ENCODE measurements around the gene CCDC33. TPM values are rescaled to one million over a fixed set of nuclear protein-coding genes. Genes with fewer than 3 reads are reported as not detected.

Gene CCDC33
- total and polyA plus RNA-seq, 10 of the 15 experiments (the other 5 are each of a cell fraction or from before 2014, with no cell fraction given), result 0.57 to 5.8 (median 4.3) TPM

DNA sequence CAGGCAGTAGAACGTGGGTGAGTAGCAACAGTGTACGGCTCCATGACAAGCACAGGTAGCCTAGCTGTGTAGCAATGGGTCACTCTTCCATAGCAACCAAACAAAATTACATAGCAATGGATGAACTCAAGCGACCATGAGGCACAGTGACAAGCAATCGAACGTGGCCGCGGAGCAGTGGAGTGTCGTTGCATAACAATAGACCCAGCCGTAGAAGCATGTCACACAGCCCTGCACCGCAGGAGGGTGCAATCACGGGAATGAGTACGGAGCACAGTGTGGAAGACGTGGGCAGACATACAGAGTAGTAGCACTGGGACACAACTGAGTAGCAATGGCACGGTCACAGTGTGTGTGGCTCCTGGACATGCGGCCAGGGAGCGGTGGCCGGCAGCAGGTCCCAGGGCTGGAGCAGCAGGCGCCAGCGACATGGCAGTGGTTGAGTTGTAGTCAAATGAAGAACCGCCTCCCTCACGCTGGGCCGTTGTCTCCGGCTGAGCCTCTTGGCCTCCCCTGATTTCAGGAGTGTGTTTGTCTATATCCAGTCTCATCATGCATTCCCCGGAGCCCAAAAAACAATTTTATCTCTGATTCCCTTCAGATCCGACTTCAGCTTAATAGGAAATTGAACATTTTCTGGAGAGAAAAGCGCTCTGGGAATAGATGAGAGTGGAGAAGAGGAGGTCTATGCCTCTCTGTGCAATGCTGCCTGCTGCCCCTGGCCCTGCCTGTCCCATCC is 64.1 kb downstream of the CCDC33 start:
- H3K4me1 ChIP-seq (ENCODE audit: control insufficient read depth, insufficient read depth, low read length), result no peaks in the 10 kb centered on the region

DNA sequence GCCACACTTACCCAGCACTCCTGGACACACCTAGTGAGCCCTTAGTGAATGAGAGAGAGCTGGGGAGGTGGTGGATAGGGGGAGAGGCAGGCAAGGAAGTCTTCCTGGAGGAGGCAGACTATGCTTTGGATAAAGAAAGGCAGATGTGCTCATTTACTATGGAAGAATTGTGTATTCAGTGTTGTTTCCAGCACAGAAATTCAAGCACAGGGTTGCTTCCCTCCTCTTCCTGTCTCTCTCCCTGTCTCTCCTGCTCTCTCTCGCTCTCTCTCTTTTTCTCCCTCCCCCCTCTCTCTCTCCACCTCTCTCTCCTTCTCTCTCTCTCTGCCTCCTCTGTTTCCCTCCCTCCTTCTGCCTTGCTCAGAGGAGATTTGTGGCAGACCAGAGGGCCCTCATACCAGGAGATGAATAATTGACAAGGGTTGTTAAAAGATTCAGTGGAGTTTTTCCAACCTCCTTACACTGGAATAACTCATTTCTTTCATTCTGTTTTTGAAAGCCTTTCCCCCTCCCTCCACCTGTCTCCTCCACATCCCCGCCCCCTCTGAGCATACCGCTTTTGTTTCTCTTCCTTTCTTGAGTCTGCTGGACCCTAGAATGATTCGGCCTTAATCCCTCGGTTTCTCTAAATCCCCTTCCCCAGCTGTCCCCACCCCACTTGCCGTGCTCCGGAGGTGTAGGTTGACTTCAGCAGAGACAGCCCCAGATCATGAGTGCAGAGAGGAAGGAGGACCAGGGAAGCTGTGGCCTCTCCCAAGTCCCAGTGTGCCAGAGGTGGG is 65.6 kb downstream of the CCDC33 start:
- ChIA-PET SMC1A (ENCODE audit: uncharacterized antibody, unreplicated experiment) (no interaction called here), CTCF (no interaction called here), RAD21 (ENCODE audit: unreplicated experiment) (no interaction called here), POLR2A (no interaction called here)
- ATAC-seq, result no peak
- DNase-seq (ENCODE audit: low read depth, low spot score), result no peak
- H2AFZ ChIP-seq (ENCODE audit: control insufficient read depth, low read depth, low read length), result no peak overlapping the region
- no peaks in the 10 kb centered on the region for H4K20me1 ChIP-seq (ENCODE audit: control insufficient read depth, insufficient read depth)
- in situ Hi-C loops (cut with MboI), result loop anchor here (10.0 kb wide), 1 partner anchor 337 kb away; no protein-coding TSS in a partner anchor
- intact Hi-C loops (cut with micrococcal nuclease; ENCODE audit: unreplicated experiment), result no loop called here
- WGBS (ENCODE audit: insufficient coverage, insufficient replicate concordance, low lambda C conversion rate, missing lambda C conversion rate), result 0% methylated on average over 1 of the region's 7 CpGs
- H3K27ac ChIP-seq (ENCODE audit: control insufficient read depth, insufficient read depth), result no peak overlapping the region
- H3K9ac ChIP-seq (ENCODE audit: control insufficient read depth, insufficient read depth, low read length), result no peak overlapping the region
- H3K4me1 ChIP-seq (ENCODE audit: control insufficient read depth, insufficient read depth, low read length), result no peaks in the 10 kb centered on the region
- peaks cover 2 to 14% of the 10 kb centered on the region in 2 experiments; a peak in 3 of 4 replicates for H3K27me3 ChIP-seq (replicated peaks in 1 of 2; ENCODE audit: control insufficient read depth in 2 of 2, insufficient read depth in 2 of 2, low read length in 1 of 2)
- H3K36me3 ChIP-seq (ENCODE audit: control insufficient read depth in 2 of 2, insufficient read depth in 2 of 2, low read length in 1 of 2), result no peaks in the 10 kb centered on the region
- H3K79me2 ChIP-seq (ENCODE audit: control insufficient read depth, insufficient read depth, low read length), result no peaks in the 10 kb centered on the region
- no peak overlapping the region for H3K4me2 ChIP-seq (ENCODE audit: control insufficient read depth, insufficient read depth)
- H3K9me3 ChIP-seq (replicated peaks; ENCODE audit: control insufficient read depth, insufficient read depth, low read length), result no peaks in the 10 kb centered on the region
- no peak for FAIRE-seq
- H3K4me3 ChIP-seq, result no peak overlapping the region
- no TSS peak for BruUV-seq (replicated peaks)
- TF ChIP-seq TARDBP (IDR thresholded peaks at IDR 0.05; ENCODE audit: borderline replicate concordance) (no peak), DPF2 (IDR thresholded peaks at IDR 0.05) (no peak), EGR1 (IDR thresholded peaks at IDR 0.05; ENCODE audit: borderline replicate concordance in 1 of 2, low read depth in 2 of 2, low read length in 2 of 2) (no peak)
- TF ChIP-seq, protein P1, sequence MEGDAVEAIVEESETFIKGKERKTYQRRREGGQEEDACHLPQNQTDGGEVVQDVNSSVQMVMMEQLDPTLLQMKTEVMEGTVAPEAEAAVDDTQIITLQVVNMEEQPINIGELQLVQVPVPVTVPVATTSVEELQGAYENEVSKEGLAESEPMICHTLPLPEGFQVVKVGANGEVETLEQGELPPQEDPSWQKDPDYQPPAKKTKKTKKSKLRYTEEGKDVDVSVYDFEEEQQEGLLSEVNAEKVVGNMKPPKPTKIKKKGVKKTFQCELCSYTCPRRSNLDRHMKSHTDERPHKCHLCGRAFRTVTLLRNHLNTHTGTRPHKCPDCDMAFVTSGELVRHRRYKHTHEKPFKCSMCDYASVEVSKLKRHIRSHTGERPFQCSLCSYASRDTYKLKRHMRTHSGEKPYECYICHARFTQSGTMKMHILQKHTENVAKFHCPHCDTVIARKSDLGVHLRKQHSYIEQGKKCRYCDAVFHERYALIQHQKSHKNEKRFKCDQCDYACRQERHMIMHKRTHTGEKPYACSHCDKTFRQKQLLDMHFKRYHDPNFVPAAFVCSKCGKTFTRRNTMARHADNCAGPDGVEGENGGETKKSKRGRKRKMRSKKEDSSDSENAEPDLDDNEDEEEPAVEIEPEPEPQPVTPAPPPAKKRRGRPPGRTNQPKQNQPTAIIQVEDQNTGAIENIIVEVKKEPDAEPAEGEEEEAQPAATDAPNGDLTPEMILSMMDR (IDR thresholded peaks at IDR 0.05 in 2 of 3, conservative IDR thresholded peaks at IDR 0.05 in 1 of 3; ENCODE audit: control insufficient read depth in 2 of 3, extremely low read depth in 1 of 3, insufficient read depth in 1 of 3, low read depth in 3 of 3, low read length in 3 of 3), result no peak
- TF ChIP-seq, protein P2, sequence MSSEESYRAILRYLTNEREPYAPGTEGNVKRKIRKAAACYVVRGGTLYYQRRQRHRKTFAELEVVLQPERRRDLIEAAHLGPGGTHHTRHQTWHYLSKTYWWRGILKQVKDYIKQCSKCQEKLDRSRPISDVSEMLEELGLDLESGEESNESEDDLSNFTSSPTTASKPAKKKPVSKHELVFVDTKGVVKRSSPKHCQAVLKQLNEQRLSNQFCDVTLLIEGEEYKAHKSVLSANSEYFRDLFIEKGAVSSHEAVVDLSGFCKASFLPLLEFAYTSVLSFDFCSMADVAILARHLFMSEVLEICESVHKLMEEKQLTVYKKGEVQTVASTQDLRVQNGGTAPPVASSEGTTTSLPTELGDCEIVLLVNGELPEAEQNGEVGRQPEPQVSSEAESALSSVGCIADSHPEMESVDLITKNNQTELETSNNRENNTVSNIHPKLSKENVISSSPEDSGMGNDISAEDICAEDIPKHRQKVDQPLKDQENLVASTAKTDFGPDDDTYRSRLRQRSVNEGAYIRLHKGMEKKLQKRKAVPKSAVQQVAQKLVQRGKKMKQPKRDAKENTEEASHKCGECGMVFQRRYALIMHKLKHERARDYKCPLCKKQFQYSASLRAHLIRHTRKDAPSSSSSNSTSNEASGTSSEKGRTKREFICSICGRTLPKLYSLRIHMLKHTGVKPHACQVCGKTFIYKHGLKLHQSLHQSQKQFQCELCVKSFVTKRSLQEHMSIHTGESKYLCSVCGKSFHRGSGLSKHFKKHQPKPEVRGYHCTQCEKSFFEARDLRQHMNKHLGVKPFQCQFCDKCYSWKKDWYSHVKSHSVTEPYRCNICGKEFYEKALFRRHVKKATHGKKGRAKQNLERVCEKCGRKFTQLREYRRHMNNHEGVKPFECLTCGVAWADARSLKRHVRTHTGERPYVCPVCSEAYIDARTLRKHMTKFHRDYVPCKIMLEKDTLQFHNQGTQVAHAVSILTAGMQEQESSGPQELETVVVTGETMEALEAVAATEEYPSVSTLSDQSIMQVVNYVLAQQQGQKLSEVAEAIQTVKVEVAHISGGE (CRISPR knock-in tag; IDR thresholded peaks at IDR 0.05), result no peak
- TF ChIP-seq, protein P3, sequence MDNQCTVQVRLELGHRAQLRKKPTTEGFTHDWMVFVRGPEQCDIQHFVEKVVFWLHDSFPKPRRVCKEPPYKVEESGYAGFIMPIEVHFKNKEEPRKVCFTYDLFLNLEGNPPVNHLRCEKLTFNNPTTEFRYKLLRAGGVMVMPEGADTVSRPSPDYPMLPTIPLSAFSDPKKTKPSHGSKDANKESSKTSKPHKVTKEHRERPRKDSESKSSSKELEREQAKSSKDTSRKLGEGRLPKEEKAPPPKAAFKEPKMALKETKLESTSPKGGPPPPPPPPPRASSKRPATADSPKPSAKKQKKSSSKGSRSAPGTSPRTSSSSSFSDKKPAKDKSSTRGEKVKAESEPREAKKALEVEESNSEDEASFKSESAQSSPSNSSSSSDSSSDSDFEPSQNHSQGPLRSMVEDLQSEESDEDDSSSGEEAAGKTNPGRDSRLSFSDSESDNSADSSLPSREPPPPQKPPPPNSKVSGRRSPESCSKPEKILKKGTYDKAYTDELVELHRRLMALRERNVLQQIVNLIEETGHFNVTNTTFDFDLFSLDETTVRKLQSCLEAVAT (IDR thresholded peaks at IDR 0.05), result no peak

More for the DNA sequence above, 64.1 kb downstream of the CCDC33 start:
- Histone ChIP-seq H3K27me3 (replicated peaks in 1 of 2; ENCODE audit: control insufficient read depth in 2 of 2, insufficient read depth in 2 of 2, low read length in 1 of 2) (peaks cover 2 to 14% of the 10 kb centered on the region in 2 experiments; a peak in 3 of 4 replicates), H3K27ac (ENCODE audit: control insufficient read depth, insufficient read depth) (no peak overlapping the region), H3K4me3 (no peak overlapping the region), H3K9me3 (replicated peaks; ENCODE audit: control insufficient read depth, insufficient read depth, low read length) (no peaks in the 10 kb centered on the region), H4K20me1 (ENCODE audit: control insufficient read depth, insufficient read depth) (no peaks in the 10 kb centered on the region), H3K9ac (ENCODE audit: control insufficient read depth, insufficient read depth, low read length) (no peak overlapping the region), H3K79me2 (ENCODE audit: control insufficient read depth, insufficient read depth, low read length) (no peaks in the 10 kb centered on the region), H3K36me3 (ENCODE audit: control insufficient read depth in 2 of 2, insufficient read depth in 2 of 2, low read length in 1 of 2) (no peaks in the 10 kb centered on the region), H3K4me2 (ENCODE audit: control insufficient read depth, insufficient read depth) (no peak overlapping the region), H2AFZ (ENCODE audit: control insufficient read depth, low read depth, low read length) (no peak overlapping the region)
- ChIA-PET SMC1A (ENCODE audit: uncharacterized antibody, unreplicated experiment) (no interaction called here), POLR2A (no interaction called here), RAD21 (ENCODE audit: unreplicated experiment) (no interaction called here), CTCF (no interaction called here)
- FAIRE-seq (no peak), DNase-seq (ENCODE audit: low read depth, low spot score) (no peak), ATAC-seq (no peak)
- 38% methylated on average over 26 of the region's 26 CpGs for WGBS (ENCODE audit: insufficient coverage, insufficient replicate concordance, low lambda C conversion rate, missing lambda C conversion rate)
- in situ Hi-C loops (cut with MboI) (loop anchor here (10.0 kb wide), 1 partner anchor 335 kb away; no protein-coding TSS in a partner anchor), intact Hi-C loops (cut with micrococcal nuclease; ENCODE audit: unreplicated experiment) (no loop called here)
- no TSS peak for BruUV-seq (replicated peaks)
- TF ChIP-seq BHLHE40 (IDR thresholded peaks at IDR 0.05; ENCODE audit: borderline replicate concordance in 1 of 2, low read depth in 2 of 2, low read length in 1 of 2), result no peak
- TF ChIP-seq JUNB (IDR thresholded peaks at IDR 0.05), result no peak

Data from GM12878 (cell line).